Measurements from ENCODE around the gene MINDY4B. TPM values are rescaled to one million over a fixed set of nuclear protein-coding genes. Genes with fewer than 3 reads are reported as not detected.

MINDY4B gene
- total RNA-seq, 2 donors from 2014 or later = not detected

GRCh38 chr3:150878996-150879575, 26.2 kb downstream of the MINDY4B start:
- H3K36me3 ChIP-seq = no peaks in the 10 kb centered on the region
- intact Hi-C loops (cut with DNase I) = no loop called here
- no peak overlapping the region for H3K27ac ChIP-seq
- 60% methylated on average over 2 of the region's 2 CpGs for WGBS
- no peaks in the 10 kb centered on the region for H3K27me3 ChIP-seq (replicated peaks; ENCODE audit: insufficient read depth)
- H3K4me3 ChIP-seq = no peak overlapping the region
- no peak for DNase-seq (ENCODE audit: low spot score)
- no peaks in the 10 kb centered on the region for H3K4me1 ChIP-seq (replicated peaks)
- no peaks in the 10 kb centered on the region for H3K9me3 ChIP-seq
- TF ChIP-seq POLR2AphosphoS5 (IDR thresholded peaks at IDR 0.05) = no peak
- TF ChIP-seq CTCF (IDR thresholded peaks at IDR 0.05) = no peak
- no peak for TF ChIP-seq POLR2A (IDR thresholded peaks at IDR 0.05)

- no peak for TF ChIP-seq POLR2A (IDR thresholded peaks at IDR 0.05)
- TF ChIP-seq CTCF (IDR thresholded peaks at IDR 0.05) = no peak
- no peak for TF ChIP-seq POLR2AphosphoS5 (IDR thresholded peaks at IDR 0.05)
- Histone ChIP-seq H3K27ac (no peak overlapping the region), H3K4me1 (replicated peaks) (no peaks in the 10 kb centered on the region), H3K36me3 (no peaks in the 10 kb centered on the region), H3K9me3 (no peaks in the 10 kb centered on the region), H3K27me3 (replicated peaks; ENCODE audit: insufficient read depth) (no peaks in the 10 kb centered on the region), H3K4me3 (no peak overlapping the region)
- 89% methylated on average over 1 of the region's 1 CpG for WGBS
- no peak for DNase-seq (ENCODE audit: low spot score)
- intact Hi-C loops (cut with DNase I) = no loop called here
Measured at GRCh38 chr3:150878290-150878689, 26.9 kb downstream of the MINDY4B start.

- no peak overlapping the region for H3K27ac ChIP-seq
- intact Hi-C loops (cut with DNase I) = no loop called here
- TF ChIP-seq POLR2AphosphoS5 (IDR thresholded peaks at IDR 0.05) = no peak
- no peak for TF ChIP-seq POLR2A (IDR thresholded peaks at IDR 0.05)
- no peak for TF ChIP-seq CTCF (IDR thresholded peaks at IDR 0.05)
- WGBS = 63% methylated on average over 3 of the region's 3 CpGs
- no peaks in the 10 kb centered on the region for H3K9me3 ChIP-seq
- DNase-seq (ENCODE audit: low spot score) = no peak
- H3K36me3 ChIP-seq = no peaks in the 10 kb centered on the region
- no peaks in the 10 kb centered on the region for H3K27me3 ChIP-seq (replicated peaks; ENCODE audit: insufficient read depth)
- no peak overlapping the region for H3K4me3 ChIP-seq
- H3K4me1 ChIP-seq (replicated peaks) = no peaks in the 10 kb centered on the region
Measured at GRCh38 chr3:150877303-150877702, 27.9 kb downstream of the MINDY4B start.

- Histone ChIP-seq H3K36me3 (no peaks in the 10 kb centered on the region), H3K27ac (no peak overlapping the region), H3K4me1 (replicated peaks) (no peaks in the 10 kb centered on the region), H3K4me3 (no peak overlapping the region), H3K9me3 (no peaks in the 10 kb centered on the region), H3K27me3 (replicated peaks; ENCODE audit: insufficient read depth) (no peaks in the 10 kb centered on the region)
- TF ChIP-seq POLR2AphosphoS5 (IDR thresholded peaks at IDR 0.05) = no peak
- no peak for TF ChIP-seq POLR2A (IDR thresholded peaks at IDR 0.05)
- no peak for TF ChIP-seq CTCF (IDR thresholded peaks at IDR 0.05)
- 85% methylated on average over 6 of the region's 6 CpGs for WGBS
- no peak for DNase-seq (ENCODE audit: low spot score)
- intact Hi-C loops (cut with DNase I) = no loop called here
Measured at GRCh38 chr3:150876611-150877265, 28.5 kb downstream of the MINDY4B start.

GRCh38 chr3:150875548-150875947, 29.7 kb downstream of the MINDY4B start:
- Histone ChIP-seq H3K27ac (no peak overlapping the region), H3K9me3 (no peaks in the 10 kb centered on the region), H3K36me3 (no peaks in the 10 kb centered on the region), H3K4me1 (replicated peaks) (no peaks in the 10 kb centered on the region), H3K27me3 (replicated peaks; ENCODE audit: insufficient read depth) (no peaks in the 10 kb centered on the region), H3K4me3 (no peak overlapping the region)
- TF ChIP-seq POLR2AphosphoS5 (IDR thresholded peaks at IDR 0.05) (no peak), CTCF (IDR thresholded peaks at IDR 0.05) (no peak), POLR2A (IDR thresholded peaks at IDR 0.05) (no peak)
- WGBS = 58% methylated on average over 2 of the region's 2 CpGs
- intact Hi-C loops (cut with DNase I) = no loop called here
- no peak for DNase-seq (ENCODE audit: low spot score)

All from prostate gland (tissue), 2 donors.